HG03108 (cell line): ENCODE data around the gene GAS2L3.
"Not testable (repeated sequence)": the region's sequence is repeated elsewhere in the genome, so short reads cannot be mapped to it uniquely, and the experiment has no call there.

ENCODE experiments used
- ATAC-seq: cut with Tn5 transposase; IDR thresholded peaks from one replicate; pipeline ENCODE4 v1.9.1; 2021; ENCODE audit warnings: moderate library complexity; ENCODE audit not compliant: unreplicated experiment

Gene GAS2L3

GRCh38 chr12:100574187-100575074 is 947 bp downstream of the GAS2L3 start:
- ATAC-seq: peak; percentile 10

DNA sequence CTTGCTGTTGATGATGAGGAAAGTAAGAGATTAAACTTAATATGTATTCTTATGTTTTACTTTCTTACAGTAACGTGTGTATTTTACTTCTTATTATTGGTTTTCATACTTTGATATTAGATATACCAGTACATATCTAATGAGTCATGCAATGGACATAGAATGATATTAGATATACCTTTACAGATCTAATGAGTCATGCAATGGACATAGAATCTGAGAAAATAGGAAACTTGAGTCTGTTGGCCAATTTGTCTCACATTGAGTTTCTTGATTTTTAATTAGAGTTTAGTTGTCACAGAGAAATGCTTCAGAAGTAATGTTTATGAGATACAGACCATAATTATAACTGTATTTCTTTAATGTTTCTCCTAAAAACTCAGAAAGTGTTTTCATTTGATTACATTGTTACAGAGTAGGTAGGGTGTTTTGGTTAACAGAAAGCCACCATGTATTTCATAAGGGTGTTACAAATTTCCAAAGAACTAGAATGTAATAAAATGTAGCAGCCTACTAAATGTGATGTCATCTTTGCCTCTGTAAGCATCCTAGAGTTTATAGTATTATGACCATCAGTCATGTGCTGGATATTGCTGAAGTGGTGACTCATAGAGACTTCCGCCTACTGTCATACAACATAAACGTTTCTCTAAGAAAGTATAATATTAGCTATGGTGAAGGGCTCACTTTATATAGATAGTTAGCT is 3.0 kb downstream of the GAS2L3 start:
- no peak for ATAC-seq

GRCh38 chr12:100578923-100579322 is 5.4 kb downstream of the GAS2L3 start:
- no peak for ATAC-seq

DNA sequence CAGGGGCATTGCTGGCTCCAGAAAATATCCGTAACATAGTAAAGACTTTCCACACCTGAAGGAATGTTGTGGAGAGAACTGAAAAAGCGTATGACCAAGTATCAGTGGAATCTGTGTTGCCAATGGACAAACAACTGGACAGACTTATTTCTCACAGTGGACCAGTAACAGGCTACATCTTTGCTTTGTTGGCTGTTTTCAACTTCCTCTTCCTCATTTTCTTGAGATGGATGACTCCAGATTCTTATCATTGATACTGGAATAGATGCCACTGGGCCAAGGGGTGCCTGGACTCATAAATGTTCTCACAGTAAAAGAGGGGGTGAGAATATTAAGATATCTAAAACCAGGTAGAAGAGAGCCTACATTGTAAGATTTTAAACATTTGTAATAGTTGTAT is 6.4 kb downstream of the GAS2L3 start:
- ATAC-seq: no peak

GRCh38 chr12:100584256-100584655 is 10.8 kb downstream of the GAS2L3 start:
- ATAC-seq: no peak

GRCh38 chr12:100591979-100592378 is 18.5 kb downstream of the GAS2L3 start:
- ATAC-seq: no peak

DNA sequence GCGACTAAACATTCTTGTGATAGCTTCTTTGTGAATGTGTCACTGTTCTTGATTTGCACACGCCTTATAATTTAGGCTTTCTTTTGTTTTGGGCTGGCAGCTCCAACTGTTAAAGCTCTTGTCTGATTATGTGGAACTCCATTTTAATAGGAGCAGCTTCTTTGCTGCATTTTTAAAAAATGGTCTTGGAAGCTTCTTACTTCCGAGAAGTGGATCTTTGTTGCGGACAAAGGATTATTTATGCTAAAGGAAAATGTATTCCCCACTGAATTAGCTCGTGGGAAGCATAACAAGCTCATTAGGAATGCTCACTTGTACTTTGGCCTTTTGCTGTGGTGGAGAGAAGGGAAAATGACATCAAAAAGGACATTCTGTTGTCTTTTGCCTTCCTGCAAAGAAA is 20.0 kb downstream of the GAS2L3 start:
- no peak for ATAC-seq

DNA sequence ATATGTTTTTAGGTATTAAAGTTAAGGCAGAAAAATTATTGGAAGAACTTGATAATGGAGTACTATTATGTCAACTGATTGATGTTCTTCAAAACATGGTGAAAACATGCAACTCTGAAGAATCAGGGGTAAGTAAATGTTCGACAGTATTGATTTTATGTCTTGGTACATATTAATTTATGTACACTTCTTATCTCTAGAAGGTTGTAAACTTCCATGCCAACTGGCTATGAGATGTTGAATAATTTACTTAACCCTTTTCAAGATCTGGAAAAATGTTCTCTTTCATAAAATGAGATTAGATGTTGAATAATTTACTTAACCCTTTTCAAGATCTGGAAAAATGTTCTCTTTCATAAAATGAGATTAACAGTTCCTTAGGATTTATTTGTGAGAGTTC is 28.1 kb downstream of the GAS2L3 start:
- ATAC-seq: no peak

GRCh38 chr12:100602997-100603396 is 29.5 kb downstream of the GAS2L3 start:
- not testable (repeated sequence) for ATAC-seq

- no peak for ATAC-seq
These were observed 35.3 kb downstream of the GAS2L3 start for GRCh38 chr12:100608776-100609175.

- ATAC-seq: no peak
These were observed 37.4 kb downstream of the GAS2L3 start for GRCh38 chr12:100610666-100611430.

- ATAC-seq: no peak
These were observed 39.1 kb downstream of the GAS2L3 start for GRCh38 chr12:100612606-100613005.

- ATAC-seq: no peak
These were observed 51.1 kb downstream of the GAS2L3 start for GRCh38 chr12:100624571-100624970.

GRCh38 chr12:100632445-100632892 is 59.0 kb downstream of the GAS2L3 start:
- ATAC-seq: no peak

- not testable (repeated sequence) for ATAC-seq
These were observed 59.8 kb downstream of the GAS2L3 start for GRCh38 chr12:100633082-100633785.

DNA sequence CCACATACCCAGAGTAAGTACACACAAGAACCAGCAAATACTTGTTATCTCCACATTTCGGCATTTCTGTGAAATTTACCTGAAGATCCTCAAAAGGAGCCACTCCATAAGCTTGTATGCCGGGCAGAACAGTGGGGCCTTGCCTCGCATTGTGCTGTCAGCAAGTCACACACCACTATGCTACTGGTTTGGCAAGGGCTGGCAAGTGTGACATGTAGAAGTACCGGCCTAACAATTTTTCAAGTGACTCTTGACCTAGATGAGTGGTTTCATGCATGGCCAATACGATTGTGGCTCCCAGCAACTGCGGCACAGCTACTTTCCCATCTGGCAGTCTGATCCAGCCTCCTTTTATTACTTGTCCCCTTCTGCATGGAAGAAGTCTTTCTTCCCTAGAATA is 69.8 kb downstream of the GAS2L3 start:
- no peak for ATAC-seq

GRCh38 chr12:100646896-100647295 is 73.4 kb downstream of the GAS2L3 start:
- ATAC-seq: no peak

DNA sequence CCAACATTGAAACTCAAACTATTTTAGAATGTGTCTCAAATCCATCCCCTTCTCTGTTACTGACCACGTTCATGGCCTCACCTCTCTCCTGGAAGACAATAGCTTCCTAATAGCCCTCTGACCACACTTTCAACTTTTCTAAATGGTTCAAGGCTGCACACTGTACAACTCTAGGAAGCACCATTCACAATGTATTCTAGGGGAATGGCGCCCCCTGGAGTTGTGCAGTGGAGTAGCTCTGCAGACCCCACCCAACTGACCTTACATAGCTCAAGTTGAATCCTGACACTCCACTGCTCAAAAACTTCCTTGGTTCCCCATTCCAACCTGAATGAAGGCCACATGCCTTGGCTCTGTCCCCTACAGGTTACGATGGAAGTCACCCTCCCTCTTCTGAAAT is 77.6 kb downstream of the GAS2L3 start:
- no peak for ATAC-seq

DNA sequence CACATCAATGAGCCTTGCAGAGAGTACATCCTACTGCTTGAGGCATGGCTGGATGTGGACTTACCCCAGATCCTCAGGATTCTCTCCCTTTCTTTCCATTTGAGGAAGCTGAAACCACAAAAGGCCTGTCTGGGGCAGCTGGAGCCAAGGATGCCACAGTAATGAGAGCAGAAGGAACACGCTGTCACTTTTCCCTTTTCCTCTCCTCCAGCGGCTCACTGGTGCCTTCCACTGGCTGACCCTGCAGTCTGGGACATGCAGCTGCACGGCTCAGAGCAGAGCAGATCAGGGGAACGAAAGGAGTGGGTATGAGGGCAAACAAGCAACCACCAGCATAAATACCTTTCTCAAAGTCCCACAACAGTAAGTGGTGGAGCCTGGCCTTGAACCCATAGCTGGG is 78.2 kb downstream of the GAS2L3 start:
- ATAC-seq: no peak

GRCh38 chr12:100652488-100652887 is 79.0 kb downstream of the GAS2L3 start:
- no peak for ATAC-seq

DNA sequence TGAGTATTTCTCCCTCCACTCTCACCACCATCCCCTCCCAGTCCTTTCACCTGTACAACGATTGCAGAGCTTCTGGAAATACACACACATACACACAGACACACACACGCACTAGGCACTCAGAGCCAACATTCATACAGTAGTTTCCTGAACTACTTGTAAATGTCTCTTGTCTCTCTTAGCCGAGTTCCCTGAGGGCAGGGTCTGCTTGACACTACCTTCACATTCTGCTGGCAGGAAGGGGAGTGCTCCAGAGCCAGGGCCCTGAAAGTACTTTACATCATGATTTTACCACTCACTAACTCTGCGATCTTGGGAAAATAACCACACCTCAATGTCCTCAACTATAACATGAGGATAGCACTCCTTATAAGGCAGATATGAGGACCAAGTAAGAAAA is 82.7 kb downstream of the GAS2L3 start:
- ATAC-seq: no peak
